ENCODE results near the gene UGT1A10. TPM values are rescaled to one million over a fixed set of nuclear protein-coding genes. Genes with fewer than 3 reads are reported as not detected.
"Not testable (repeated sequence)": the region's sequence is repeated elsewhere in the genome, so short reads cannot be mapped to it uniquely, and the experiment has no call there.

The UGT1A10 gene
- total RNA-seq, 1 donor from 2014 or later = not detected

DNA sequence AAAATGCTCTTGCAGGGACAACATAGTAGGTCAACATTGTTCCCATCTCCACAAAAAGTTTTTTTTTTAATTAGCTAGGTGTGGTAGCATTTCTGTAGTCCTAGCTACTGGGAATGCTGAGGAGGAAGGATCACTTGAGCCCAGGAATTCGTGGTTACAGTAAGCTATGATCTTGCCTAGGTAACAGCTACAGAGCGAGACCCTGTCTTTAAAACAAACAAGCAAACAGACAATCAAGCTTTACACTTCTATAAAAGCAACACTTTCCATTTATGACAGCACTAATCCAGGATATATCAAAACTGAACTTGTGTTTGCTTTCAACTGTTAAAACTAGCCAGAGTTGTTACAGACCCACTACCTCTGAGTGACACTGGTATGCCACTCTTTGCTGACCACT, 104.6 kb downstream of the UGT1A10 start:
- no peak for TF ChIP-seq CTCF (IDR thresholded peaks at IDR 0.05; ENCODE audit: unreplicated experiment)
- Mint-ChIP-seq H3K27me3 (ENCODE audit: unreplicated experiment) (no peaks in the 10 kb centered on the region), H3K27ac (ENCODE audit: unreplicated experiment) (no peak overlapping the region), H3K4me3 (ENCODE audit: unreplicated experiment) (no peak overlapping the region), H3K9me3 (ENCODE audit: unreplicated experiment) (no peaks in the 10 kb centered on the region), H3K36me3 (ENCODE audit: low read depth, unreplicated experiment) (peaks cover 4% of the 10 kb centered on the region), H3K4me1 (ENCODE audit: unreplicated experiment) (no peaks in the 10 kb centered on the region)
- no peak for DNase-seq (ENCODE audit: low spot score)

DNA sequence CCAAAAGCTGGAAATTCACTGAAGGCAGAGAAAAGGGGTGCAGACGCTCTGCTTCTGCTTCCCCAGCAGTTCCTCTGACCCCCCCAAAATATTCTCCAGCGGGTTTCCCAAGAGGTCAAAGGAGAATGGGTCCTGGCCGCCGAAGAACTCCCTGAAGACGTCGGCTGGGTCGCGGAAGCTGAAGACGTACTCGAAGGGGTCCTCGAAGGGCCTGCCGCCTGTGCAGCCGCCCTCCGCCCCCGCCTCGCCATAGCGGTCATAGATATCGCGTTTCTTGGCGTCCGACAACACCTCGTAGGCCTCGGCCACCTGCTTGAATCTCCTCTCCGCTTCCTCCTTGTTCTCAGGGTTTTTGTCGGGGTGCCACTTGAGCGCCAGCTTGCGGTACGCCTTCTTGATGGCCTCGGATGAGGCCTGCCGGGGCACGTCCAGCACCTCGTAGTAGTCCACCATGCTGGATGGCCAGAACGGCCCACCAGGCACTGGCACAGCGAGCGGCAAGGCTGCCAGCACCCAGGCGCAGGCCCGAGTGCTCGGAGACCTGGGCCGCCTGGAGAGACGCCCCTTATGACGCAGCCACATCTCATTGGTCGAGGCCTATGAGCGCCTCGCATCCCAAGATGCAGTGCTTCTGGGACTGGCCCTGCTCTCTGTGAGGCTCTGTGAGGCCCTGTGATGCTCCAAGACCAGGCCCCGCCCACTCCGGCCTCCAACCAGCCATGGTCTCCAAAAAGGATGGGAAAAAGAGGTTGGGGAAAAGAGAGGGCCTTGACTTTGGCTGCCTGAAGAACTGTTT, 107.4 kb downstream of the UGT1A10 start:
- H3K27me3 Mint-ChIP-seq (ENCODE audit: unreplicated experiment) = peaks cover 2% of the 10 kb centered on the region
- H3K36me3 Mint-ChIP-seq (ENCODE audit: low read depth, unreplicated experiment) = no peaks in the 10 kb centered on the region
- H3K9me3 Mint-ChIP-seq (ENCODE audit: unreplicated experiment) = no peaks in the 10 kb centered on the region
- DNase-seq (ENCODE audit: low spot score) = no peak
- H3K4me1 Mint-ChIP-seq (ENCODE audit: unreplicated experiment) = no peaks in the 10 kb centered on the region
- no peak overlapping the region for H3K4me3 Mint-ChIP-seq (ENCODE audit: unreplicated experiment)
- H3K27ac Mint-ChIP-seq (ENCODE audit: unreplicated experiment) = no peak overlapping the region
- no peak for TF ChIP-seq CTCF (IDR thresholded peaks at IDR 0.05; ENCODE audit: unreplicated experiment)

GRCh38 chr2:233745073-233745755, 109.0 kb downstream of the UGT1A10 start:
- H3K27ac Mint-ChIP-seq (ENCODE audit: unreplicated experiment) = no peak overlapping the region
- no peaks in the 10 kb centered on the region for H3K36me3 Mint-ChIP-seq (ENCODE audit: low read depth, unreplicated experiment)
- no peak for DNase-seq (ENCODE audit: low spot score)
- peaks cover 2% of the 10 kb centered on the region for H3K27me3 Mint-ChIP-seq (ENCODE audit: unreplicated experiment)
- H3K4me1 Mint-ChIP-seq (ENCODE audit: unreplicated experiment) = no peaks in the 10 kb centered on the region
- peaks cover 5% of the 10 kb centered on the region for H3K9me3 Mint-ChIP-seq (ENCODE audit: unreplicated experiment)
- H3K4me3 Mint-ChIP-seq (ENCODE audit: unreplicated experiment) = no peak overlapping the region
- no peak for TF ChIP-seq CTCF (IDR thresholded peaks at IDR 0.05; ENCODE audit: unreplicated experiment)

DNA sequence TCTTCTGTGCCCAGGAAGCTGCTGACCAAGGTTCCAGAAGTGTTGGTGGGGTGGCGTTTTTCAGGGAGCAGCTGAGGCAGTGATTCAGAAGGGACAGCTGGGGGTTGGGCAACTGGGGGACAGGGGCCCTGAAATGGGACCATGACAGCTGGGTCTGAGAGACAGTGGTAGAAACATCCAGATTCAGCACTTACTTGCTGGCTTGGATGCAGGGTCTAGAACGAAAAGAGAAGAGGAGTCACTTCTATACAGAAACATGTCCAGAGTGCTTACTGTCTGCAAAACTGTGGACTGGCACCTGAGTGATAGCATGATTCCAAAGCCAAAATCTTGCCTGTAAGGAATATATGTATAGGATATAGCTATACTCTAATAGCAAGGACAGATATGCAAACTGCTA, 109.6 kb downstream of the UGT1A10 start:
- H3K4me1 Mint-ChIP-seq (ENCODE audit: unreplicated experiment); H3K36me3 Mint-ChIP-seq (ENCODE audit: low read depth, unreplicated experiment); H3K4me3 Mint-ChIP-seq (ENCODE audit: unreplicated experiment); H3K27ac Mint-ChIP-seq (ENCODE audit: unreplicated experiment); H3K9me3 Mint-ChIP-seq (ENCODE audit: unreplicated experiment); H3K27me3 Mint-ChIP-seq (ENCODE audit: unreplicated experiment); DNase-seq (ENCODE audit: low spot score): not testable (repeated sequence)

GRCh38 chr2:233746475-233747282, 110.4 kb downstream of the UGT1A10 start:
- H3K27me3 Mint-ChIP-seq (ENCODE audit: unreplicated experiment) = peaks cover 2% of the 10 kb centered on the region
- DNase-seq (ENCODE audit: low spot score) = no peak
- H3K9me3 Mint-ChIP-seq (ENCODE audit: unreplicated experiment) = peaks cover 11% of the 10 kb centered on the region

More at GRCh38 chr2:233746475-233747282, 110.4 kb downstream of the UGT1A10 start:
- H3K27ac Mint-ChIP-seq (ENCODE audit: unreplicated experiment) = no peak overlapping the region
- H3K36me3 Mint-ChIP-seq (ENCODE audit: low read depth, unreplicated experiment) = peaks cover 3% of the 10 kb centered on the region
- no peak for TF ChIP-seq CTCF (IDR thresholded peaks at IDR 0.05; ENCODE audit: unreplicated experiment)
- H3K4me3 Mint-ChIP-seq (ENCODE audit: unreplicated experiment) = no peak overlapping the region
- H3K4me1 Mint-ChIP-seq (ENCODE audit: unreplicated experiment) = no peaks in the 10 kb centered on the region
